T-helper 17 cell (primary cell): ENCODE measurements around the gene NDUFA6. TPM values are rescaled to one million over a fixed set of nuclear protein-coding genes. Genes with fewer than 3 reads are reported as not detected.
"Not testable (repeated sequence)": the region's sequence is repeated elsewhere in the genome, so short reads cannot be mapped to it uniquely, and the experiment has no call there.

ENCODE experiments used
- ATAC-seq: fragments of 150-1000 bp; cut with Tn5 transposase; 2 replicates; pipeline ENCODE4 v1.10.0; 2021; ENCODE audit warnings: mild to moderate bottlenecking, moderate library complexity
- DNase-seq, 3 donors: peaks; one replicate each; pipeline versions ENCODE4 v3.0.0 to v3.0.0-alpha.2; 2020 to 2021
- H3K9me3 ChIP-seq: one replicate; pipeline ENCODE4 v1.7.0; 2013; ENCODE audit warnings: low read length, mild to moderate bottlenecking; ENCODE audit not compliant: control insufficient read depth, poor library complexity, severe bottlenecking
- H3K27ac Mint-ChIP-seq: one replicate; pipeline ENCODE4 v1.8.0; 2022; ENCODE audit warnings: mild to moderate bottlenecking, moderate library complexity, mixed read lengths
- H3K27me3 Mint-ChIP-seq: one replicate; pipeline ENCODE4 v1.8.0; 2022; ENCODE audit warnings: mixed read lengths
- H3K36me3 Mint-ChIP-seq: one replicate; pipeline ENCODE4 v1.8.0; 2022; ENCODE audit warnings: low read depth, mixed read lengths
- H3K4me1 Mint-ChIP-seq: one replicate; pipeline ENCODE4 v1.8.0; 2022; ENCODE audit warnings: mild to moderate bottlenecking, mixed read lengths
- H3K4me3 Mint-ChIP-seq: one replicate; pipeline ENCODE4 v1.8.0; 2022; ENCODE audit warnings: mild to moderate bottlenecking, moderate library complexity, mixed read lengths
- total RNA-seq, 4 donors: library from RNA in 2 of 4; stranded (reverse) in 2 of 4; gene quantifications; one replicate each; pipeline ENCODE4 v1.2.3 and lab custom pipeline; 2022 to 2026

Gene NDUFA6
- total RNA-seq, 2 donors from 2014 or later = 47.6 to 59.1 TPM

- DNase-seq (no peak), ATAC-seq (no peak)
- H3K36me3 Mint-ChIP-seq = no peaks in the 10 kb centered on the region
- no peaks in the 10 kb centered on the region for H3K27me3 Mint-ChIP-seq
- H3K9me3 ChIP-seq = no peaks in the 10 kb centered on the region
- H3K4me1 Mint-ChIP-seq = peaks cover 26% of the 10 kb centered on the region
- H3K27ac Mint-ChIP-seq = peak overlapping the region; percentile 86
- peak overlapping the region; percentile 84 for H3K4me3 Mint-ChIP-seq
Observed at GRCh38 chr22:42073621-42074041, 16.9 kb downstream of the NDUFA6 start.

- H3K27ac Mint-ChIP-seq = peak overlapping the region; percentile 86
Observed at GRCh38 chr22:42072606-42073330, 17.8 kb downstream of the NDUFA6 start.

DNA sequence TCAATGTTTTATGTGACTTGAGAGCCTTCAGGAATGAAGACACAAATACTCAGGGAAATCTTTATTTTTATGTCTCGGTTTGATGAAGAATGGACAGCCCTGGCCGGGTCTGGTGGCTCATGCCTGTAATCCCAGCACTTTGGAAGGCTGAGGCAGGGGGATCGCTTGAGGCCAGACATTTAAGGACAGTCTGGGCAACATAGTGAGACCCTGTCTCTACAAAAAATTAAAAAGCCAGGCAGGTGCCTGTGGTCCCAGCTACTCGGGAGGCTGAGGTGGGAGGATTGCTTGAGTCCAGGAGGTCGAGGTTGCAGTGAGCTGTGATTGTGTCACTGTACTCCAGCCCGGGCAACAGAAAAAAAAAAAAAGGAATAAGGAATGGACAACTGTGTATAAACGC is 19.1 kb downstream of the NDUFA6 start:
- Mint-ChIP-seq H3K27ac (peak overlapping the region; percentile 88), H3K4me1 (peaks cover 29% of the 10 kb centered on the region), H3K4me3 (peak overlapping the region; percentile 94)
- not testable (repeated sequence) for ATAC-seq, DNase-seq, H3K9me3 ChIP-seq, H3K27me3 Mint-ChIP-seq, H3K36me3 Mint-ChIP-seq

More at GRCh38 chr22:42072606-42073330, 17.8 kb downstream of the NDUFA6 start:
- no peaks in the 10 kb centered on the region for H3K9me3 ChIP-seq
- no peak for ATAC-seq
- Mint-ChIP-seq H3K27me3 (no peaks in the 10 kb centered on the region), H3K4me1 (peaks cover 26% of the 10 kb centered on the region), H3K36me3 (no peaks in the 10 kb centered on the region), H3K4me3 (peak overlapping the region; percentile 84)
- DNase-seq = no peak

DNA sequence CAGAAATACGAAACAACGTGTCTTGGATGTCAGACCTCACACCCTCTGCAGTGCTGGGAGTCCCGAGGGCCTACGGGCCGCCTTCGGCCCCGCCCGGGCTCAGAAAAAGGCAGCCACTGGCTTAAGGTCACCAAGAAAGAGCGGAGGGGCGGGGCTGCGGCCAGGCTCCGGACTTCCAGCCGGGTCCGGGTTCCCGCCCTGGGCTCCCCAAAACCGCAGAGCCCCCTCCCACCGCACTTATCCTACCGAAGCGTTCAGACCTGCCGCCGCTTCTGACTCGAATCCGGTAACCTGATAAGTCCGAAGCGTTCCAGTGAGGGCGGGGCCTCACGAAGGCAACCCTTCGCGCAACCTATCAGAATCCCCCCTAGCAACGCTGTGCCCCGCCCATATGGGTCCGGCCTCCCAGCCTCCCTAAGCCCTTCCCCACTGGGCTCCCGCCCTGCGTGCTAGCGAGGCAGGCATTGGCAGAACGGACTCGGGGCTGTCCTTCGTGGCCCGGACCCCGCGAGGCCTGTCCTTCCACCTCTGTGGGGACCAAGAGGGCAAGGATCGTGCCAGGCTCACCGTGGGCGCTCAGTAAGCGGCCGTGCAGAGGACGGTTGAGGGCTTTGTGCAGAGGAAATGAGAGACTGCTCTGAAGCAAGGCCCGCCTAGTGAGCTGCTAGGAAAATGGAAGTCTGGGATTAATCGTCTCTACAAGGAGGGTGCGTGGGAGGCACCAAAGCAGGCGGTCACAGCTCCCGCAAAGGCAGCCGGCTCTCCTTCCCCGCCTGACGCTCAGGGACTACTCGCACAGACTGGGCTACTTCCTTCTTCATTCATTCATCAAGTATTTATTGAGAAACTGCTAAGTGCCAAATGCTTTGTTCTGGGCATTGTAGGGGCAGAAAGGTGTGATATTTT is 19.8 kb downstream of the NDUFA6 start, which contains the start of gene NAGA:
Gene NAGA (minus strand): TSS at position 296 of the 906 bp plus-strand sequence. CDS start 515 bp downstream, outside the sequence.
- H3K27me3 Mint-ChIP-seq = no peaks in the 10 kb centered on the region
- peak within 1 kb of the TSS; percentile 88 for H3K27ac Mint-ChIP-seq
- peak; percentile 99 for ATAC-seq
- H3K36me3 Mint-ChIP-seq = no peaks in the 10 kb centered on the region
- DNase-seq = peak; percentile 83 to 88 (median 86)
- H3K4me1 Mint-ChIP-seq = peaks cover 29% of the 10 kb centered on the region
- no peaks in the 10 kb centered on the region for H3K9me3 ChIP-seq
- peak within 1 kb of the TSS; percentile 94 for H3K4me3 Mint-ChIP-seq

- DNase-seq = no peak
- peaks cover 30% of the 10 kb centered on the region for H3K4me1 Mint-ChIP-seq
- ATAC-seq = peak; percentile 14
Observed at GRCh38 chr22:42069801-42070516, 20.6 kb downstream of the NDUFA6 start.

GRCh38 chr22:42068291-42068690 is 22.3 kb downstream of the NDUFA6 start:
- H3K27ac Mint-ChIP-seq = no peak overlapping the region
- DNase-seq (no peak), ATAC-seq (no peak)
- H3K9me3 ChIP-seq = no peaks in the 10 kb centered on the region
- peaks cover 2% of the 10 kb centered on the region for H3K36me3 Mint-ChIP-seq
- H3K4me1 Mint-ChIP-seq = peaks cover 29% of the 10 kb centered on the region
- H3K4me3 Mint-ChIP-seq = no peak overlapping the region
- H3K27me3 Mint-ChIP-seq = no peaks in the 10 kb centered on the region

More at GRCh38 chr22:42069801-42070516, 20.6 kb downstream of the NDUFA6 start:
- H3K9me3 ChIP-seq = no peaks in the 10 kb centered on the region
- H3K27ac Mint-ChIP-seq = peak overlapping the region; percentile 88
- H3K36me3 Mint-ChIP-seq = peaks cover 2% of the 10 kb centered on the region
- H3K27me3 Mint-ChIP-seq = no peaks in the 10 kb centered on the region
- H3K4me3 Mint-ChIP-seq = peak overlapping the region; percentile 94

DNA sequence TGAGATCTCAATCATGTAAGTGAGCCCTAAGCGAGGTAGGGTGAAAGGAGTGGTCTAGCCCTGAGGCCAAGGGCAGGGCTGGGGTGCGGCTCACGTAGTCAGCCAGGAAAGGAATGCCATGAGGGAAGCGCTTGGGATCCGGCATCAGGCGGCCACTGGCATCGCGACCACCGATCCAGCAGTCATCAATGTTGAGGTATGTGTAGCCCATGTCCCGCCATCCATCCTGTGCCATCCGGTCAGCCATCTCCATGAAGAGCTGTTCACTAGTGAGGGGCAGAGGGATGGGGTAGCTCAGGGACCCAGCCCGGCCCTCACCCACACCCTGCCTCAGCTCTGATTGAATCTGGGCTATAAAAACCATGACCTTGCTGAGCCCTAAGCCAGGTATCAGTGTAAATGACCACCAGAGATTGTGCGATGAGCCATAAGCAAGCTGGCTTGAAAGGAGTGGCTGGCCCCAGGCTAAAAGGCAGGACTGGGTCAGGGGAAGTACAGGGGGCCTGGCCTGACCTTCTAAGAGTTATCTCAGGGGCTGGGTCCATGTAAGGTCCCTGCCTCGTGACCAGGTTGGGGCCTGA is 22.8 kb downstream of the NDUFA6 start:
- peaks cover 4% of the 10 kb centered on the region for H3K36me3 Mint-ChIP-seq
- peak overlapping the region; percentile 49 for H3K27ac Mint-ChIP-seq
- H3K4me3 Mint-ChIP-seq = no peak overlapping the region
- no peaks in the 10 kb centered on the region for H3K27me3 Mint-ChIP-seq
- DNase-seq = no peak
- H3K9me3 ChIP-seq = no peaks in the 10 kb centered on the region
- H3K4me1 Mint-ChIP-seq = peaks cover 24% of the 10 kb centered on the region
- no peak for ATAC-seq

DNA sequence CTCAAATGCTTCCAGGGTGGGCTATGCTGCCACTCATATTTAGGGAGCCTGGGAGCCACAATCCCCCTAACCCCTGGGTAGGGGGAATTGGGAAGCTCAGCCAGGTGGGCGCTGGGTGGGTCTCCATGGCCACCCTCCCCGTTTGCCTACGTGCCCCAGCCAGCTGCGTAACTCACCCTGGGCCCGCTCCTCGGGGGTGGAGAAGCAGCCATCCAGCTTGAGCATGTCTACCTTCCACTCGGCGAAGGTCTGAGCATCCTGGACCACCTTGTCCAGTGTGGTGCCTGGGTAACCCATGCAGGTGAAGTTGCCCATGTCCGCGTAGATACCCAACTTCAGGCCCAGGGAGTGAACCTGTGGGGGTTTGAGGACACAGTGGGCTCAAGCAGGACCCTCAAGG is 23.6 kb downstream of the NDUFA6 start:
- ATAC-seq = no peak
- H3K9me3 ChIP-seq = no peaks in the 10 kb centered on the region
- Mint-ChIP-seq H3K36me3 (peaks cover 4% of the 10 kb centered on the region), H3K4me1 (peaks cover 21% of the 10 kb centered on the region), H3K27me3 (no peaks in the 10 kb centered on the region), H3K4me3 (no peak overlapping the region), H3K27ac (peak overlapping the region; percentile 49)
- no peak for DNase-seq

GRCh38 chr22:42066126-42066761 is 24.3 kb downstream of the NDUFA6 start:
- no peaks in the 10 kb centered on the region for H3K9me3 ChIP-seq
- Mint-ChIP-seq H3K4me1 (peaks cover 15% of the 10 kb centered on the region), H3K27me3 (no peaks in the 10 kb centered on the region), H3K27ac (no peak overlapping the region), H3K36me3 (peaks cover 4% of the 10 kb centered on the region), H3K4me3 (no peak overlapping the region)
- DNase-seq (no peak), ATAC-seq (no peak)

DNA sequence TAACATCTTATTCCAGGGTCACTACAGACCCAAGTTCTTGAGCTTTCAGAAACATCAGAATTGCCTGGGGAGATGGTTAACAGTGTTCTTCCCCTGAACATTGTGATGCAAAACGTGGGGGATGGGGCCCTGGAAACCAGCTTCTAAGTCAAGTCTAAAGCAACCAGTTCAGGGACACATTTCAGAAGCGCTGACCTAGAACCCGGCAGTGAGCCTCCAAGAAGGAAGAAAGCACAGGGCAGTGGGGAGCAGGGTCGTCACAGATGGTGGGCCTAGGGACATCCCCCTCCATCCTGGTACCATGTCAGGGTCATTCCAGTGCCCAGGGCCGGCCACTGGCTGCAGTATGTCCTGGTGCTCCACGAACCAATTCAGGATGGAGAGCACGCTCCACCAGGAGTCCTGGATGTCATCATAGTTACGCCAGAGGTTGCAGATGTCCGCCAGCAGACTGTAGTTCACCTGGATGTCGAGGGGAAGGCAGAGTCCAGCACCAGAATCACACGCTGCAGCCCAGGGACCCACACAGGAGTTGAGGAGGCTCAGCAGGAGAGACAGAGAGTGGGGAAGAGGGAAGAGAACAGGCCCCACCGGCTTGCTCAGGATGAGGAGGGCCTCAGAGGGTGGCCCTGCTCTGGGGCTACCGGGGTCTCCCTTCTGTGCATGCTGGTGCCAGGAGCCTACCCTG is 25.0 kb downstream of the NDUFA6 start:
- no peak for ATAC-seq
- Mint-ChIP-seq H3K36me3 (peaks cover 4% of the 10 kb centered on the region), H3K4me1 (peaks cover 10% of the 10 kb centered on the region), H3K4me3 (no peak overlapping the region), H3K27ac (no peak overlapping the region), H3K27me3 (no peaks in the 10 kb centered on the region)
- H3K9me3 ChIP-seq = no peaks in the 10 kb centered on the region
- DNase-seq = no peak

DNA sequence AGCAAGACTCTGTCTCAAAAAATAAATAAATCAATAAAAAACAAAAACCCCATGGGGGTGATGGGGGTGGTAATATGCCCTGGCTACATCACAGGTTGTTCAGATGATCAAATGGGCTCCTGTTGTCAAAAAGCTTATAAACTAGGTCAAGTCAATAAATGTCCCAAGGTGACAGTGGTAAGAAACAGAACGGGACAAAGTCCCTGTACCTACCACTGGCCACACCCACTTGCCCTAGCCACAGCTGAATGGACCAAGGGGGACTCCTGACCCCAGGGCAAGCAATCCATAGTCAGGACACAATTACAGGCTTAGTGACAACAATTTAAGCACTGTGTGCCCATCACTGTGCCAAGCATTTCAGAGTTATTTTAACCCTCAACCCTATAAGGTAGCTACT is 25.9 kb downstream of the NDUFA6 start:
- Mint-ChIP-seq H3K27ac (no peak overlapping the region), H3K4me1 (peaks cover 7% of the 10 kb centered on the region), H3K27me3 (no peaks in the 10 kb centered on the region), H3K4me3 (no peak overlapping the region), H3K36me3 (peaks cover 4% of the 10 kb centered on the region)
- no peak for DNase-seq
- ATAC-seq = no peak
- no peaks in the 10 kb centered on the region for H3K9me3 ChIP-seq
